ENCODE results near the gene TNFRSF13B. TPM values are rescaled to one million over a fixed set of nuclear protein-coding genes. Genes with fewer than 3 reads are reported as not detected.
A peak's percentile ranks its signal among the peaks of the same experiment; 100 is the strongest.

The TNFRSF13B gene
- total RNA-seq, 6 donors from 2014 or later = 0.57 to 6.3 (median 2.1) TPM; not detected in 1

DNA sequence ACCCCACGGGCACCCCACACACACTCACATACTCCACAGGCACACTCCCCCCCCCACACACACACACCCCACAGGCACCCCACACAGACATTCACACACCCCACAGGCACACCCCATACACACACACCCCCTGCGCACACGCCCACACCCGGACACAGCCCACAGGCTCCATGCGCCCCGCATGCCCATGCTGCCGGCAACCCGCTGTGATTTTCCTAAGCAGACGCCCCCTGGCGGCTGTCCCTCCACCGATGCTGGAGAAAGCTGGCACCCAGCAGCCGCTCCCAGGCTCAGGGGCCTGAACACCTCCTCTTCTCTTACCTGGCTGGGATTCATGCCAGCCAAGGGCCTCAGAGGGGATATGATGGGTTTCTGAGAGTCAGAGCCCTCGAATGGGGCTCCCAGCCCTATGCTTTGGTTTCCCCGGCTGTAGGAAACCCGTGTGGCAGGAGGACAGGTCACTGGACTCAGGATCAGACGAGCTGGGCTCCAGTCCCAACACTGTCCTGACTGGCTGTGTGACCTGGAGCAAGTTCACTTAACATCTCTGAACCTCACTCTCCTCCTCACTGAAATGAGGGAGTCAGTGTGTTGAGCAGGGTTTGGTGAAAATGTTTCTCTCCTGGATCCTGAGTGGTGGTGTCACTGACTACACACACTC is 19.6 kb upstream of the TNFRSF13B start:
- ATAC-seq (ENCODE audit: low FRiP score in 2 of 2) (peak; percentile 66 to 74), DNase-seq (peak; percentile 81 to 91)
- TF ChIP-seq POLR2A (IDR thresholded peaks at IDR 0.05) = no peak
- TF ChIP-seq, protein P1, sequence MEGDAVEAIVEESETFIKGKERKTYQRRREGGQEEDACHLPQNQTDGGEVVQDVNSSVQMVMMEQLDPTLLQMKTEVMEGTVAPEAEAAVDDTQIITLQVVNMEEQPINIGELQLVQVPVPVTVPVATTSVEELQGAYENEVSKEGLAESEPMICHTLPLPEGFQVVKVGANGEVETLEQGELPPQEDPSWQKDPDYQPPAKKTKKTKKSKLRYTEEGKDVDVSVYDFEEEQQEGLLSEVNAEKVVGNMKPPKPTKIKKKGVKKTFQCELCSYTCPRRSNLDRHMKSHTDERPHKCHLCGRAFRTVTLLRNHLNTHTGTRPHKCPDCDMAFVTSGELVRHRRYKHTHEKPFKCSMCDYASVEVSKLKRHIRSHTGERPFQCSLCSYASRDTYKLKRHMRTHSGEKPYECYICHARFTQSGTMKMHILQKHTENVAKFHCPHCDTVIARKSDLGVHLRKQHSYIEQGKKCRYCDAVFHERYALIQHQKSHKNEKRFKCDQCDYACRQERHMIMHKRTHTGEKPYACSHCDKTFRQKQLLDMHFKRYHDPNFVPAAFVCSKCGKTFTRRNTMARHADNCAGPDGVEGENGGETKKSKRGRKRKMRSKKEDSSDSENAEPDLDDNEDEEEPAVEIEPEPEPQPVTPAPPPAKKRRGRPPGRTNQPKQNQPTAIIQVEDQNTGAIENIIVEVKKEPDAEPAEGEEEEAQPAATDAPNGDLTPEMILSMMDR (IDR thresholded peaks at IDR 0.05) = peak; percentile 72 to 87 (median 80)
- no peak overlapping the region for H3K27ac ChIP-seq
- no peaks in the 10 kb centered on the region for H3K9me3 ChIP-seq
- no peaks in the 10 kb centered on the region for H3K36me3 ChIP-seq
- WGBS, 2 donors = 0 to 17% methylated on average over 5 to 15 of the region's 16 CpGs
- no peaks in the 10 kb centered on the region for H3K27me3 ChIP-seq
- no peak overlapping the region for H3K4me3 ChIP-seq
- H3K4me1 ChIP-seq = peaks cover 0 to 14% (median 8%) of the 10 kb centered on the region in 4 donors

DNA sequence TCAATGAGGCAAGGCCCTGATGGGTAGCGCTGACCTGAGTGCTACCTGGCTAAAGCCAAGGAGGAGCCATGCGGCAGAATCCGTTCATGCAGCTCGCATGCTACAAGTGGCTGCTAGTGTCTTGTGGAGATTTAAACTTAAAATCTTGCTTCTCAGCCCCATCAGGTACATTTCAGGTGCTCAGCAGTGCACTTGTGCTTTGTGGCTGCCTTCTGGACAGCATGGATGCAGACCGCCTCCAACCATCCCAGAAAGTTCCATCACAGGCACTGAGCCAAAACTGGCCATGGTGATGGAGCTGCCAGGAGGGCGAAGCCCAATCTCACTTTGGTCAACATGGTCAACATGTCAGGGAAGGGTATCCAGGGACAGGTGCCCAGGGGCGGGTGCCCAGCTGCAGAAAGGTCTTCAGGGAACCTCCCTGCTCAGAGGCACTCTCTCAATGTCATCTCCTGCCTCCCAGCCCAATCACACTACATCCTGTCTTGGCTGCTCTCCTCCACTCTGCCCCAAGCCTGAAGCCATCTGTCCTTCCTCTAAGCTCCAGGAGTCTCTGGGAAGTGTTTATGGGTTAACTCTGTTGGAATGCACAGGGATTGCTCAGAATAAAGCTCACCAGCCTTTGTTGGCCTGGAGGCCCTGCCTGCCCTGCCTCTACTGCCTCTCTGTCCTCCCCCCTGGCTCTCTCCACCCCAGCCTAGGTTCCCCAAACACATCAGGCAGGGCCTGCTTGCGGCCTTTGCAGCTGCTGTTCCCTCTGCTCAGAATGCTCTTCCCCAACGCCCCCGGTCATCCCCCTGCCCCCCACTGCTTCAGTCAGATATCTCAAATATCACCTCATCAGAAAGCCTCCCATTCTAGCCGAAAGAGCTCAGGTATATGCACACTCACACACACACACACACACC is 18.3 kb upstream of the TNFRSF13B start:
- Histone ChIP-seq H3K27me3 (no peaks in the 10 kb centered on the region), H3K4me3 (no peak overlapping the region), H3K4me1 (peaks cover 0 to 14% (median 8%) of the 10 kb centered on the region in 4 donors), H3K9me3 (no peaks in the 10 kb centered on the region), H3K27ac (peak overlapping the region in 1 of 4 donors; percentile 70), H3K36me3 (no peaks in the 10 kb centered on the region)
- 91% methylated on average over 9 to 11 of the region's 11 CpGs for WGBS, 2 donors
- ATAC-seq (ENCODE audit: low FRiP score in 2 of 2) (no peak), DNase-seq (no peak)
- no peak for TF ChIP-seq POLR2A (IDR thresholded peaks at IDR 0.05)
- no peak for TF ChIP-seq POLR2AphosphoS5 (IDR thresholded peaks at IDR 0.05)
- TF ChIP-seq EP300 (IDR thresholded peaks at IDR 0.05) = no peak
- TF ChIP-seq, protein P1 (IDR thresholded peaks at IDR 0.05) = no peak

DNA sequence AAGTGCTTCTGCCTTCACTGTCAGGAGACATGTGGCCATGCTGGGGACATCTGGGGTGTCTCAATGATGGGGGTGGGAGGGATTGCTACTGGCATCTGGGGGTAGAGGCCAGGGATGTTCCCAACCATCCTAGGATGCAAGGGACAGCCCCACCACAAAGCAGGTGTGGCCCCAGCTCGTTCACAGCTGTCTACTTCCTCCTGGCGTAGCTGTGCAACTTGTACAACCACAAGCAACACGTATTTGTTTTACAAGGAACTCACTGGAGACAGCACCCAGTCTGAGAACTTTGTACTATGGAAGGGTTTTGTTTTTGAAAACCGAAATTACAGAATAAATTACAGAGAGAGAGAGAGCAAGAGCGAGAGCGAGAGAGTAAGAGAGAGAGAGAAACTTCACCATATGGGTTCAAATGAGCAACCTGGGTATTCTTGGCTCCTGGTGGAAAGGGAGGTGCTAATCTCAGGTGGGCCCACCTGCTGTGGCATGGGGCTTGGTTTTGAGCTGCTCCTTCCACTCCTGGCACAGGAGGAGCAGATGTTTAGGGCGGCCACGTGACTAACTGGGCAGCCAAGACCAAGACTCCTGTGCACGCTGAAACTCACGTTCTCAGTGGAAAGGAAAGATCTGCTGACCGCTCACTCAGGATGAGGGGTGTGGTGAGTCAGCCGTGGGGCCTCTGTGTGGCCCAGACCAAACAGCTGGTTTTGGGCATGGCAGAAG is 17.5 kb upstream of the TNFRSF13B start:
- peaks cover 0 to 14% (median 8%) of the 10 kb centered on the region in 4 donors for H3K4me1 ChIP-seq
- H3K36me3 ChIP-seq = no peaks in the 10 kb centered on the region
- no peaks in the 10 kb centered on the region for H3K27me3 ChIP-seq
- DNase-seq (no peak), ATAC-seq (ENCODE audit: low FRiP score in 2 of 2) (peak in 1 of 2 donors; percentile 8)
- no peak overlapping the region for H3K4me3 ChIP-seq
- TF ChIP-seq, protein P1 (IDR thresholded peaks at IDR 0.05) = no peak
- TF ChIP-seq POLR2AphosphoS5 (IDR thresholded peaks at IDR 0.05) (no peak), POLR2A (IDR thresholded peaks at IDR 0.05) (no peak), EP300 (IDR thresholded peaks at IDR 0.05) (no peak)
- WGBS, 2 donors = 63 to 72% methylated on average over 12 of the region's 12 CpGs
- peak overlapping the region in 3 of 4 donors; percentile 10 to 71 (median 11) for H3K27ac ChIP-seq
- H3K9me3 ChIP-seq = no peaks in the 10 kb centered on the region

DNA sequence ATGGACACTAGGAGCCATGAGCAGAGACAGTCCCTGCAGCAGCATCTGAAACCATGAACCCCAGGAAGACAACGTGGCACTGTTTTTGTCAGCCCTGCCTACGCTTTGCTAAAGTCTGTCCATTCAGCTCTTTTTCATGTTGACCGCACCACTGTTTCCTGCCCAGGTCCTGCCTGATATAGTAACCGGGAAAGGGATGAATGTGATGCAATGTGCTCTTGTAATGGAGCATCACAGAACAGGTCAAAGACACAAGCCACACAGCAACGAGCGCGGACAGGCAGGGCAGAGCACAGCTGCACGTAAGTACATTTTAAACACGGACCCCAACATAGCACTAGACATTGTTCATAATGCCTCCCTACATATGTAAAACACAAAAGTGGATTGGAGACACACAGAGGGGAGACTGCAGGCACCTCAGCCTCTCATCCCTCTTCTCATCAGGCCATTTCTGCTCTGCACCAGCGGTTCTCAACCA is 16.9 kb upstream of the TNFRSF13B start:
- TF ChIP-seq POLR2A (IDR thresholded peaks at IDR 0.05) = no peak
- ATAC-seq (ENCODE audit: low FRiP score in 2 of 2) (no peak), DNase-seq (no peak)
- H3K9me3 ChIP-seq = no peaks in the 10 kb centered on the region
- peaks cover 0 to 14% (median 8%) of the 10 kb centered on the region in 4 donors for H3K4me1 ChIP-seq
- no peak overlapping the region for H3K4me3 ChIP-seq
- 72 to 87% methylated on average over 10 of the region's 10 CpGs for WGBS, 2 donors
- H3K27me3 ChIP-seq = no peaks in the 10 kb centered on the region
- H3K27ac ChIP-seq = peak overlapping the region in 3 of 4 donors; percentile 10 to 71 (median 11)
- H3K36me3 ChIP-seq = no peaks in the 10 kb centered on the region
